Measurements from ENCODE around the gene PGAP2. TPM values are rescaled to one million over a fixed set of nuclear protein-coding genes. Genes with fewer than 3 reads are reported as not detected.
A peak's percentile ranks its signal among the peaks of the same experiment; 100 is the strongest.

Gene PGAP2
- total and polyA plus RNA-seq, 10 of the 15 experiments (the other 5 are each of a cell fraction or from before 2014, with no cell fraction given): 12.3 to 37.4 (median 31.9) TPM

DNA sequence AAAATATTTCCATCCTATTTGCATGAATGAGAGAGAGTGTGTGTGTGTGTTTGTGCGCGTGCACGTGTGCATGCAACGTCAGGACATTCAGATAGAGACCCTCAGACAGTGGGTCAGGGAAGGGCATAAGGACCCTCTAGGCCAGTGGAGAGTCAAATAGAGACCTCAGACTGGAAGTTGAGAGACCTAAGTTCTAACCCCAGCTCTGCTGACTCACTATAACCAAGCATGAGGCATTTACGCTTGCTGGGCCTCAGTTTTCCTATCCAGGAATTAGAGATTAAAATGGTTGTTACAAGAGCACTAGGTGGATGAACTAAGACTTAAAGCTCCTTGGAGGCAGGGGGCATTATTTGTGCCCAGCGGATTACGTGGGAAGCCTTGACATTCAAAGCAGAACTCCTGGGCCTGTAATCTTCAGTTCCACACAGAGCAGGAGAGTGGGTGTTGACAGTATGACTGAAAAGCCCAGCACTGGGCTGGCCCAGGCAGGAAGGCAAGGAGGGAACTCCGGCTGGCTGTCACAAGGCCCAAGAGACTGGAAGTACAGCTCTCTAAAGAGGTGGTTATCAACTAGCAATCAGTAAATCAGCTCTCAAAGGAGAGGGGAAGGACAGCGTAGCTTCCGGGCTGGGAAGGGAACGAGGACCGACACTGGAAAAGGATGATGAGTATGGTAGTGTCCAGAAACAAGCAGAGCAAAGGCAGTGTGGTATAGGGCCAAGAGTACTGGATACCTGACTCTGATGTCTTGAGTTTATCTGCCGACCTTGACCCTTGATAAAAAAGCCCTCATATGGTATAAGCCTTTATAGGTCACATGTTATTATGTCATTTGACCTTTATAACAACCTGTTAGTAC is 23.2 kb downstream of the PGAP2 start:
- WGBS (ENCODE audit: insufficient coverage, insufficient replicate concordance, low lambda C conversion rate, missing lambda C conversion rate): 80% methylated on average over 13 of the region's 13 CpGs
- TF ChIP-seq FOXM1 (IDR thresholded peaks at IDR 0.05; ENCODE audit: low read depth, low read length) (no peak), SMARCA5 (IDR thresholded peaks at IDR 0.05) (no peak), MYC (IDR thresholded peaks at IDR 0.05; ENCODE audit: insufficient read depth, insufficient read length, insufficient replicate concordance, low read length, severe bottlenecking) (no peak), TCF3 (IDR thresholded peaks at IDR 0.05; ENCODE audit: borderline replicate concordance, insufficient read depth, low read depth, low read length) (no peak), JUNB (IDR thresholded peaks at IDR 0.05) (no peak), POLR2AphosphoS2 (IDR thresholded peaks at IDR 0.05; ENCODE audit: low read depth, low read length) (no peak), ATF7 (IDR thresholded peaks at IDR 0.05; ENCODE audit: low read depth) (no peak), BACH1 (IDR thresholded peaks at IDR 0.05; ENCODE audit: borderline replicate concordance) (no peak), ZNF24 (IDR thresholded peaks at IDR 0.05) (no peak), ZNF622 (IDR thresholded peaks at IDR 0.05) (no peak), KDM1A (IDR thresholded peaks at IDR 0.05; ENCODE audit: borderline replicate concordance) (no peak), SREBF1 (IDR thresholded peaks at IDR 0.05; ENCODE audit: low read length) (no peak), RAD51 (IDR thresholded peaks at IDR 0.05) (no peak), LARP7 (IDR thresholded peaks at IDR 0.05) (no peak), YBX1 (IDR thresholded peaks at IDR 0.05) (no peak), ZNF217 (IDR thresholded peaks at IDR 0.05) (no peak)
- TF ChIP-seq, protein P1, sequence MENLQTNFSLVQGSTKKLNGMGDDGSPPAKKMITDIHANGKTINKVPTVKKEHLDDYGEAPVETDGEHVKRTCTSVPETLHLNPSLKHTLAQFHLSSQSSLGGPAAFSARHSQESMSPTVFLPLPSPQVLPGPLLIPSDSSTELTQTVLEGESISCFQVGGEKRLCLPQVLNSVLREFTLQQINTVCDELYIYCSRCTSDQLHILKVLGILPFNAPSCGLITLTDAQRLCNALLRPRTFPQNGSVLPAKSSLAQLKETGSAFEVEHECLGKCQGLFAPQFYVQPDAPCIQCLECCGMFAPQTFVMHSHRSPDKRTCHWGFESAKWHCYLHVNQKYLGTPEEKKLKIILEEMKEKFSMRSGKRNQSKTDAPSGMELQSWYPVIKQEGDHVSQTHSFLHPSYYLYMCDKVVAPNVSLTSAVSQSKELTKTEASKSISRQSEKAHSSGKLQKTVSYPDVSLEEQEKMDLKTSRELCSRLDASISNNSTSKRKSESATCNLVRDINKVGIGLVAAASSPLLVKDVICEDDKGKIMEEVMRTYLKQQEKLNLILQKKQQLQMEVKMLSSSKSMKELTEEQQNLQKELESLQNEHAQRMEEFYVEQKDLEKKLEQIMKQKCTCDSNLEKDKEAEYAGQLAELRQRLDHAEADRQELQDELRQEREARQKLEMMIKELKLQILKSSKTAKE (IDR thresholded peaks at IDR 0.05; ENCODE audit: low read depth, poor library complexity, severe bottlenecking): no peak
- H3K79me2 ChIP-seq (ENCODE audit: control insufficient read depth, insufficient read depth, low read length): peaks cover 66% of the 10 kb centered on the region
- H3K27ac ChIP-seq (ENCODE audit: control insufficient read depth, insufficient read depth): peak overlapping the region; percentile 15; the same call in 1 of the 2 replicates
- no TSS peak for BruUV-seq (replicated peaks)
- intact Hi-C loops (cut with micrococcal nuclease; ENCODE audit: unreplicated experiment): no loop called here
- FAIRE-seq (no peak), ATAC-seq (0 out of 3 replicates have a peak, but pooled peaks have one; percentile 12), DNase-seq (ENCODE audit: low read depth, low spot score) (no peak)
- H3K27me3 ChIP-seq (replicated peaks in 1 of 2; ENCODE audit: control insufficient read depth in 2 of 2, insufficient read depth in 2 of 2, low read length in 1 of 2): no peaks in the 10 kb centered on the region
- no peak overlapping the region for H3K4me3 ChIP-seq
- peaks cover 25 to 38% of the 10 kb centered on the region in 2 experiments for H3K36me3 ChIP-seq (ENCODE audit: control insufficient read depth in 2 of 2, insufficient read depth in 2 of 2, low read length in 1 of 2)
- H4K20me1 ChIP-seq (ENCODE audit: control insufficient read depth, insufficient read depth): no peaks in the 10 kb centered on the region; the same call in none of the 2 replicates
- ChIA-PET RAD21 (ENCODE audit: unreplicated experiment) (interaction anchor here (1.6 to 12.7 kb wide), 3 partner anchors 9 to 242 kb away, joined by 10 to 304 read pairs (median 14); partner anchors contain the start of genes RHOG and STIM1), SMC1A (ENCODE audit: uncharacterized antibody, unreplicated experiment) (interaction anchor here (1.4 to 1.6 kb wide), 3 partner anchors 23 to 242 kb away, joined by 4 to 6 read pairs (median 5); partner anchors contain the start of genes PGAP2 and STIM1), POLR2A (interaction anchor here (3.4 kb wide), 1 partner anchor 9 kb away, joined by 16 read pairs; the partner anchor contains the start of gene RHOG), CTCF (interaction anchor here (0.7 to 39.6 kb wide), 4 partner anchors 9 to 241 kb away, joined by 7 to 1047 read pairs (median 13); partner anchors contain the start of genes RHOG and STIM1)
- H3K4me1 ChIP-seq (ENCODE audit: control insufficient read depth, insufficient read depth, low read length): peaks cover 29% of the 10 kb centered on the region
- H2AFZ ChIP-seq (ENCODE audit: control insufficient read depth, low read depth, low read length): no peak overlapping the region
- in situ Hi-C loops (cut with MboI): loop anchor here (25.0 kb wide), 1 partner anchor 556 kb away; the partner anchor contains the start of gene TRIM21
- H3K9ac ChIP-seq (ENCODE audit: control insufficient read depth, insufficient read depth, low read length): no peak overlapping the region
- H3K4me2 ChIP-seq (ENCODE audit: control insufficient read depth, insufficient read depth): no peak overlapping the region
- no peaks in the 10 kb centered on the region for H3K9me3 ChIP-seq (replicated peaks; ENCODE audit: control insufficient read depth, insufficient read depth, low read length)

Measured in GM12878 (cell line).